PC-3 (cell line): ENCODE data around the gene ZNF783.

ENCODE experiments used
- CTCF ChIP-seq: fragments of 300-600 bp; sonication (generic); conservative IDR thresholded peaks from 2 replicates; pipeline ENCODE4 v1.5.1; 2017; ENCODE audit warnings: antibody characterized with exemption, low read depth, mild to moderate bottlenecking, low read length
- EZH2 ChIP-seq: fragments of 300-600 bp; sonication (generic); IDR thresholded peaks from one replicate; pipeline ENCODE4 v1.6.1; 2017; ENCODE audit warnings: antibody characterized with exemption, mild to moderate bottlenecking, low read length; ENCODE audit not compliant: unreplicated experiment
- EZH2phosphoT487 ChIP-seq: fragments of 300-600 bp; sonication (generic); IDR thresholded peaks from 2 replicates; pipeline ENCODE4 v1.6.1; 2018; ENCODE audit warnings: mild to moderate bottlenecking, antibody characterized with exemption, low read length, borderline replicate concordance

GRCh38 chr7:149317986-149318672, 56.1 kb downstream of the ZNF783 start:
- TF ChIP-seq CTCF (peak; percentile 43), EZH2 (no peak), EZH2phosphoT487 (no peak)
